Ascending aorta (tissue), 2 donors: ENCODE results near the gene GSTO1. TPM values are rescaled to one million over a fixed set of nuclear protein-coding genes. Genes with fewer than 3 reads are reported as not detected.

Experiments
- DNase-seq, 2 donors: peaks; one replicate each; pipeline ENCODE4 v3.0.0-alpha.2; 2019; ENCODE audit warnings: low spot score in 2 of 2
- H3K27ac ChIP-seq, 2 donors: fragments of 200-600 bp; sonication (generic); one replicate each; pipeline ENCODE4 v1.5.1; 2016 to 2017; ENCODE audit warnings: mild to moderate bottlenecking in 1 of 2
- H3K27me3 ChIP-seq: fragments of 200-600 bp; sonication (generic); one replicate; pipeline ENCODE4 v1.5.1; 2017
- H3K36me3 ChIP-seq, 2 donors: fragments of 200-600 bp; sonication (generic); one replicate each; pipeline ENCODE4 v1.5.1; 2016
- H3K4me1 ChIP-seq, 2 donors: fragments of 200-600 bp; sonication (generic); one replicate each; pipeline ENCODE4 v1.5.1; 2016 to 2017; ENCODE audit warnings: mild to moderate bottlenecking in 1 of 2
- H3K4me3 ChIP-seq, 2 donors: fragments of 200-600 bp; sonication (generic); one replicate each; pipeline ENCODE4 v1.5.1; 2016 to 2017; ENCODE audit warnings: mild to moderate bottlenecking in 1 of 2
- H3K9me3 ChIP-seq, 2 donors: fragments of 200-600 bp; sonication (generic); one replicate each; pipeline ENCODE4 v1.5.1; 2016
- intact Hi-C: fragments of 100-400 bp; cut with DNase I; formaldehyde crosslinking; loops from one replicate; pipeline ENCODE4 v1.15.1; 2023
- total RNA-seq: library from RNA; depleted of rRNA; stranded (reverse); fragments of >200 nt; gene quantifications from one replicate; pipeline ENCODE4 v1.1.0, GENCODE V29; 2016
- TF ChIP-seq, protein P1 (sequence below), 3 experiments: fragments of 200-600 bp in 2 of 3; fragments of 450-650 bp in 1 of 3; sonication (generic) in 2 of 3; IDR thresholded peaks; one replicate each; pipeline ENCODE4 v1.5.1; 2016 to 2019; ENCODE audit warnings: antibody characterized with exemption in 3 of 3, mild to moderate bottlenecking in 1 of 3, moderate library complexity in 1 of 3

GSTO1 gene
- total RNA-seq, 1 donor from 2014 or later: 62.2 TPM

DNA sequence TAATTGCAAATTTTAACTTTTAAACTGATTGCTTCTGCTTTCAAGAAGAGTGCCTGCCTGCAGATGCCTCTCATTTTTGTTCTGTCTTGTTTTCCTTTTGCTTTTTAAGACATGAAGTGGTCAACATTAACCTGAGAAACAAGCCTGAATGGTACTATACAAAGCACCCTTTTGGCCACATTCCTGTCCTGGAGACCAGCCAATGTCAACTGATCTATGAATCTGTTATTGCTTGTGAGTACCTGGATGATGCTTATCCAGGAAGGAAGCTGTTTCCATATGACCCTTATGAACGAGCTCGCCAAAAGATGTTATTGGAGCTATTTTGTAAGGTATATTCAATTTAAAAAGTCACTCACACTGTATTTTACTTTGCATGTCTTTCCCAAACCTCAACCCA, 23.1 kb downstream of the GSTO1 start:
- Histone ChIP-seq H3K9me3 (no peaks in the 10 kb centered on the region), H3K4me1 (no peaks in the 10 kb centered on the region)
- DNase-seq: no peak

DNA sequence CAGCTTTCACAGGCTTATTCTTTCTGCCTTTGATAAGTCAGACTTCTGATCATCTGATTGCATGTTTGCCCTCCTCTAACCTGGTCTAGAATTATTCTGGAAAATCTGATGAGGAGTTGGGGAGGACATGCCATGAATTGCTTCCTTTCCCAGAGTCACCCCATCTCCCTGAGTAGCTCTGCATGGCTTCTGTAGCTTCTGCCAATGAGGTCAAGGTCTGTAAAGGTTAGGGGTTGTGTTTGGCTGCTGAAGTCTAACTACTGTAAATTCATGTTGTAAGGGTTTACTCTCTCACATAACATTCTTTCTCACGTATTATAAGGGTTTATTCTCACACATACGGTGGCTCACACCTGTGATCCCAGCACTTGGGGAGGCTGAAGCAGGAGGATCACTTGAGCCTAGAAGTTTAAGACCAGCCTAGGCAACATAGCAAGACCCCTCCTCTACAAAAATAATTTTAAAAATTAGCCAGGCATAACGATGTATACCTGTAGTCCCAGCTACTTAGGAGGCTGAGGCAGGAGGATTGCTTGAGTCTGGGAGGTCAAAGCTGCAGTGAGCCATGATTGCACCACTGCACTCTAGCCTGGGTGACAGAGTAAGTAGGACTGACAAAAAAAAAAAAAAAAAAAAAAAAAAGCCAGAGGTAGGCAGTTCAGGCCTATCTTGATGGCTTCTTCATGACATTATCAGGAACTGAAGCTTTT, 25.0 kb downstream of the GSTO1 start:
- no peaks in the 10 kb centered on the region for H3K4me1 ChIP-seq
- intact Hi-C loops: no loop called here
- H3K27ac ChIP-seq: no peak overlapping the region
- H3K27me3 ChIP-seq: no peaks in the 10 kb centered on the region
- H3K9me3 ChIP-seq: no peaks in the 10 kb centered on the region
- TF ChIP-seq, protein P1, sequence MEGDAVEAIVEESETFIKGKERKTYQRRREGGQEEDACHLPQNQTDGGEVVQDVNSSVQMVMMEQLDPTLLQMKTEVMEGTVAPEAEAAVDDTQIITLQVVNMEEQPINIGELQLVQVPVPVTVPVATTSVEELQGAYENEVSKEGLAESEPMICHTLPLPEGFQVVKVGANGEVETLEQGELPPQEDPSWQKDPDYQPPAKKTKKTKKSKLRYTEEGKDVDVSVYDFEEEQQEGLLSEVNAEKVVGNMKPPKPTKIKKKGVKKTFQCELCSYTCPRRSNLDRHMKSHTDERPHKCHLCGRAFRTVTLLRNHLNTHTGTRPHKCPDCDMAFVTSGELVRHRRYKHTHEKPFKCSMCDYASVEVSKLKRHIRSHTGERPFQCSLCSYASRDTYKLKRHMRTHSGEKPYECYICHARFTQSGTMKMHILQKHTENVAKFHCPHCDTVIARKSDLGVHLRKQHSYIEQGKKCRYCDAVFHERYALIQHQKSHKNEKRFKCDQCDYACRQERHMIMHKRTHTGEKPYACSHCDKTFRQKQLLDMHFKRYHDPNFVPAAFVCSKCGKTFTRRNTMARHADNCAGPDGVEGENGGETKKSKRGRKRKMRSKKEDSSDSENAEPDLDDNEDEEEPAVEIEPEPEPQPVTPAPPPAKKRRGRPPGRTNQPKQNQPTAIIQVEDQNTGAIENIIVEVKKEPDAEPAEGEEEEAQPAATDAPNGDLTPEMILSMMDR (IDR thresholded peaks at IDR 0.05): no peak
- DNase-seq: no peak
- H3K36me3 ChIP-seq: no peaks in the 10 kb centered on the region
- H3K4me3 ChIP-seq: no peak overlapping the region

More for the DNA sequence above, 23.1 kb downstream of the GSTO1 start:
- no peaks in the 10 kb centered on the region for H3K27me3 ChIP-seq
- H3K4me3 ChIP-seq: no peak overlapping the region
- H3K36me3 ChIP-seq: no peaks in the 10 kb centered on the region
- intact Hi-C loops: no loop called here
- TF ChIP-seq, protein P1 (IDR thresholded peaks at IDR 0.05): no peak
- H3K27ac ChIP-seq: no peak overlapping the region

DNA sequence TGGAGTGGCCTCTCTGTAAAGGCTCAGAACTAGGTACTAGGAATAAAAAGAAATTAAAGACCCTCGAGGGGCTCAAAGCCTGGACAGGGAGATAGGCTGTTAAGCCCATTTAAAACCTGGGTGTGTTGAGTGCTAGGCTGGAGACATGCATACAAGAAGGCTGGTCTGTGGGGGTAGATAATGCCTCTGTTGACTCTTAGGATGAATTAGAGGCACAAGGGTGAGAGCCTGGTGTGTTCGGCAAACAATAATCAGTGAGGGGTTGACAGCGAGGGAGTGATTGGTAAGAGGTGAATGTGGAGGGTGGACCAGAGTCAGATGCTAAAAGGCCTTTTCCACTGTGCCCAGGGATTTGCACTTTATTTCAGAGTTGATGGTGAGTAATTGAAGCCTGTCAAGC, 27.0 kb downstream of the GSTO1 start:
- H3K36me3 ChIP-seq: no peaks in the 10 kb centered on the region
- H3K27me3 ChIP-seq: no peaks in the 10 kb centered on the region
- TF ChIP-seq, protein P1 (IDR thresholded peaks at IDR 0.05): no peak
- no peak for DNase-seq
- no peaks in the 10 kb centered on the region for H3K4me1 ChIP-seq
- intact Hi-C loops: no loop called here
- no peak overlapping the region for H3K4me3 ChIP-seq
- H3K9me3 ChIP-seq: no peaks in the 10 kb centered on the region
- H3K27ac ChIP-seq: no peak overlapping the region

DNA sequence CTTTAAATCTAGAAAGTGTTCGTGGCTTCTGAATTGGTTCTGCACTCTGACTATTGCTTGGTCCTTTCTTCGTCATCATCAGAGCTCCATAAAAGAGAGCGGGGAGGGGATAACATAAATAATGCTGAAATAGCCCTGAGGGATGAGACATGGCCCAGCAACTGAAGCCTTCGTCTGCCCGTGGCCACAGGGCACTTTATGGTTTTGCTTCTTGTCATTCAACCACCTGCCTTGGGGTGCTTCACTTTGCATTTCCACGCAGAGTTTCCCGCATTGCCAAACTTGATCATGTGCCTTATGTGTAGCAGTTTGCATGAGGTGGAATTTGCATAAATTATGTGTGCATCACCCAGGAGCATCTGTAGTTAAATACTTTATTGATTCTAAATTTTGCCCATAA, 30.2 kb downstream of the GSTO1 start:
- DNase-seq: no peak
- TF ChIP-seq, protein P1 (IDR thresholded peaks at IDR 0.05): no peak
- no peak overlapping the region for H3K4me3 ChIP-seq
- no peaks in the 10 kb centered on the region for H3K36me3 ChIP-seq
- intact Hi-C loops: no loop called here
- no peak overlapping the region for H3K27ac ChIP-seq
- no peaks in the 10 kb centered on the region for H3K9me3 ChIP-seq
- no peaks in the 10 kb centered on the region for H3K27me3 ChIP-seq
- no peaks in the 10 kb centered on the region for H3K4me1 ChIP-seq

- no peaks in the 10 kb centered on the region for H3K36me3 ChIP-seq
- H3K4me1 ChIP-seq: peaks cover 0 to 3% of the 10 kb centered on the region in 2 donors
- H3K27me3 ChIP-seq: no peaks in the 10 kb centered on the region
- TF ChIP-seq, protein P1 (IDR thresholded peaks at IDR 0.05): no peak
- intact Hi-C loops: no loop called here
- no peak overlapping the region for H3K27ac ChIP-seq
- DNase-seq: no peak
- no peaks in the 10 kb centered on the region for H3K9me3 ChIP-seq
- no peak overlapping the region for H3K4me3 ChIP-seq
These were observed 32.2 kb downstream of the GSTO1 start for GRCh38 chr10:104286939-104287338.
